WTC11 (cell line): ENCODE results near the gene SPNS2. TPM values are rescaled to one million over a fixed set of nuclear protein-coding genes. Genes with fewer than 3 reads are reported as not detected.
A peak's percentile ranks its signal among the peaks of the same experiment; 100 is the strongest.

Experiments used
- ATF1 ChIP-seq: sonication (generic); formaldehyde crosslinking; IDR thresholded peaks from 2 replicates; pipeline ENCODE4 v1.8.1; 2023; ENCODE audit warnings: mild to moderate bottlenecking, moderate library complexity, missing genetic modification reagents
- ATF6 ChIP-seq: sonication (generic); formaldehyde crosslinking; IDR thresholded peaks from 2 replicates; pipeline ENCODE4 v1.8.1; 2023; ENCODE audit warnings: mild to moderate bottlenecking, missing genetic modification reagents
- CBFB ChIP-seq: sonication (generic); formaldehyde crosslinking; IDR thresholded peaks from 2 replicates; pipeline ENCODE4 v1.8.1; 2022; ENCODE audit warnings: mild to moderate bottlenecking, low read depth, missing genetic modification reagents
- CREB1 ChIP-seq: sonication (generic); formaldehyde crosslinking; IDR thresholded peaks from 2 replicates; pipeline ENCODE4 v1.8.0; 2023; ENCODE audit warnings: mild to moderate bottlenecking, missing genetic modification reagents
- CREM ChIP-seq: sonication (generic); formaldehyde crosslinking; IDR thresholded peaks from 2 replicates; pipeline ENCODE4 v1.8.1; 2022; ENCODE audit warnings: mild to moderate bottlenecking, missing genetic modification reagents, moderate library complexity
- CTCF ChIP-seq: fragments of 200-600 bp; IDR thresholded peaks from 2 replicates; pipeline ENCODE4 v1.8.0; 2022; ENCODE audit warnings: antibody characterized with exemption
- ELF4 ChIP-seq: sonication (generic); formaldehyde crosslinking; IDR thresholded peaks from 2 replicates; pipeline ENCODE4 v1.8.1; 2022; ENCODE audit warnings: low read depth, mild to moderate bottlenecking, moderate library complexity, missing genetic modification reagents
- EMX1 ChIP-seq: fragments of 250-450 bp; sonication (Bioruptor Pico); IDR thresholded peaks from 2 replicates; pipeline ENCODE4 v1.8.0; 2021; ENCODE audit warnings: mild to moderate bottlenecking
- FOXP1 ChIP-seq: sonication (generic); formaldehyde crosslinking; IDR thresholded peaks from 2 replicates; pipeline ENCODE4 v1.8.0; 2022; ENCODE audit warnings: missing genetic modification reagents, mild to moderate bottlenecking, moderate library complexity, borderline replicate concordance
- GABPB1 ChIP-seq: sonication (generic); formaldehyde crosslinking; IDR thresholded peaks from 2 replicates; pipeline ENCODE4 v1.8.1; 2023; ENCODE audit warnings: mild to moderate bottlenecking, missing genetic modification reagents
- GRHL2 ChIP-seq: fragments of 250-450 bp; sonication (Bioruptor Pico); IDR thresholded peaks from 2 replicates; pipeline ENCODE4 v1.8.0; 2022; ENCODE audit warnings: mild to moderate bottlenecking, moderate library complexity; ENCODE audit not compliant: insufficient replicate concordance, severe bottlenecking
- IRF1 ChIP-seq: sonication (generic); formaldehyde crosslinking; IDR thresholded peaks from 2 replicates; pipeline ENCODE4 v1.8.0; 2023; ENCODE audit warnings: missing genetic modification reagents
- MLX ChIP-seq: sonication (generic); formaldehyde crosslinking; IDR thresholded peaks from 2 replicates; pipeline ENCODE4 v1.8.1; 2023; ENCODE audit warnings: mild to moderate bottlenecking, missing genetic modification reagents, moderate library complexity
- NR1H2 ChIP-seq: sonication (generic); formaldehyde crosslinking; IDR thresholded peaks from 2 replicates; pipeline ENCODE4 v1.9.0; 2021; ENCODE audit warnings: mild to moderate bottlenecking, moderate library complexity, missing genetic modification reagents
- NR2C2 ChIP-seq: sonication (generic); formaldehyde crosslinking; IDR thresholded peaks from 2 replicates; pipeline ENCODE4 v1.8.0; 2022; ENCODE audit warnings: mild to moderate bottlenecking, missing genetic modification reagents
- OVOL2 ChIP-seq: fragments of 250-450 bp; sonication (Bioruptor Pico); IDR thresholded peaks from 2 replicates; pipeline ENCODE4 v1.9.0; 2021; ENCODE audit warnings: mild to moderate bottlenecking, borderline replicate concordance
- PRDM15 ChIP-seq: sonication (generic); formaldehyde crosslinking; IDR thresholded peaks from 2 replicates; pipeline ENCODE4 v1.8.0; 2022; ENCODE audit warnings: missing genetic modification reagents
- RELA ChIP-seq: sonication (generic); formaldehyde crosslinking; IDR thresholded peaks from 2 replicates; pipeline ENCODE4 v1.8.1; 2022; ENCODE audit warnings: missing genetic modification reagents, mild to moderate bottlenecking, borderline replicate concordance
- RORB ChIP-seq: fragments of 250-450 bp; sonication (Bioruptor Pico); IDR thresholded peaks from 2 replicates; pipeline ENCODE4 v1.9.0; 2021; ENCODE audit warnings: mild to moderate bottlenecking
- SMAD3 ChIP-seq: sonication (generic); formaldehyde crosslinking; IDR thresholded peaks from 2 replicates; pipeline ENCODE4 v1.8.0; 2022; ENCODE audit warnings: missing genetic modification reagents, mild to moderate bottlenecking, borderline replicate concordance
- STAT6 ChIP-seq: sonication (generic); formaldehyde crosslinking; conservative IDR thresholded peaks from 2 replicates; pipeline ENCODE4 v1.8.1; 2023; ENCODE audit warnings: mild to moderate bottlenecking, low read depth, missing genetic modification reagents, moderate library complexity
- USF2 ChIP-seq: sonication (generic); formaldehyde crosslinking; IDR thresholded peaks from 2 replicates; pipeline ENCODE4 v1.8.1; 2023; ENCODE audit warnings: mild to moderate bottlenecking, missing genetic modification reagents, moderate library complexity
- ZNF121 ChIP-seq: sonication (generic); formaldehyde crosslinking; IDR thresholded peaks from 2 replicates; pipeline ENCODE4 v1.8.0; 2023; ENCODE audit warnings: missing genetic modification reagents
- ZNF396 ChIP-seq: fragments of 250-450 bp; sonication (Bioruptor Pico); IDR thresholded peaks from 2 replicates; pipeline ENCODE4 v1.8.0; 2021; ENCODE audit warnings: mild to moderate bottlenecking, moderate library complexity, borderline replicate concordance
- ZSCAN18 ChIP-seq: fragments of 250-450 bp; sonication (Bioruptor Pico); IDR thresholded peaks from 2 replicates; pipeline ENCODE4 v2.1.2; 2022; ENCODE audit warnings: mild to moderate bottlenecking, moderate library complexity
- total RNA-seq: library from RNA; stranded (reverse); gene quantifications from 3 replicates; pipeline ENCODE4 v1.2.3, GENCODE V29; 2021

The SPNS2 gene
- total RNA-seq, 1 experiment from 2014 or later = 0.87 TPM

GRCh38 chr17:4492721-4493561 is 5.7 kb upstream of the SPNS2 start (continued):
- no peak for TF ChIP-seq MLX (CRISPR knock-in tag)
- TF ChIP-seq NR1H2 (CRISPR knock-in tag) = no peak
- peak; percentile 95 for TF ChIP-seq SMAD3 (CRISPR knock-in tag)
- no peak for TF ChIP-seq PRDM15 (CRISPR knock-in tag)
- TF ChIP-seq CREB1 (CRISPR knock-in tag) = 0 out of 2 replicates have a peak, but pooled peaks have one; percentile 72
- no peak for TF ChIP-seq CTCF
- TF ChIP-seq ZNF121 (CRISPR knock-in tag) = no peak
- peak; percentile 42; the same call in 1 of the 2 replicates for TF ChIP-seq CREM (CRISPR knock-in tag)
- TF ChIP-seq GABPB1 (CRISPR knock-in tag) = no peak
- TF ChIP-seq OVOL2 = no peak
- no peak for TF ChIP-seq IRF1 (CRISPR knock-in tag)
- peak; percentile 82 for TF ChIP-seq NR2C2 (CRISPR knock-in tag)
- no peak for TF ChIP-seq CBFB (CRISPR knock-in tag)
- no peak for TF ChIP-seq RELA (CRISPR knock-in tag)
- TF ChIP-seq ZSCAN18 = no peak
- TF ChIP-seq GRHL2 (CRISPR knock-in tag) = no peak
- no peak for TF ChIP-seq STAT6 (CRISPR knock-in tag)
- no peak for TF ChIP-seq ZNF396 (CRISPR knock-in tag)
- TF ChIP-seq ATF6 (CRISPR knock-in tag) = no peak
- TF ChIP-seq ELF4 (CRISPR knock-in tag) = no peak
- TF ChIP-seq ATF1 (CRISPR knock-in tag) = no peak
- TF ChIP-seq FOXP1 (CRISPR knock-in tag) = peak; percentile 76; the same call in 1 of the 2 replicates
- TF ChIP-seq RORB (CRISPR knock-in tag) = no peak
- TF ChIP-seq EMX1 (CRISPR knock-in tag) = no peak
- 0 out of 2 replicates have a peak, but pooled peaks have one; percentile 22 for TF ChIP-seq USF2 (CRISPR knock-in tag)
